ENCODE data around the gene CDK14.

DNA sequence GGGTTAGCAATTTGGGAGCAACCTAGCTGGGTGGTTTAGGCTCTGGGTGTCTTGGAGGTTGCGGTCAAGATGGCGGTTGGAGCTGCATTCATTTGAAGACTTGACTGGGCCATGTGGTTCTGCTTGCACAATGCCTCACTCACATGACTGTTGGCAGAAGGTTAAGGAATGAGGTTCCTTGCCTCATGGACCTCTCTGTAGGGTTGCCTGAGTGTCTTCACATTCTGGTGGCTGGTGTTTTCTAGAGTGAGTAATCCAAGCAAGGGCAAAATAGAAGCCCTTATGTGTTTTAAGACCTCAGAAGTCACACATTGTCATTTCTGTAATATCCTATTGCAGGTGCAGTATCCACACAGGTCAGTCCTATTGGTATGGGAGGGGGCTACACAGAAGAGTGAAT, 52.0 kb downstream of the CDK14 start:
- TF ChIP-seq EZH2phosphoT487 (IDR thresholded peaks at IDR 0.05; ENCODE audit: low read length), result no peak
- TF ChIP-seq CTCF (IDR thresholded peaks at IDR 0.05; ENCODE audit: low read length), result no peak
